HG03095 (cell line): ENCODE results near the gene NOL4L.

Experiments used
- ATAC-seq: cut with Tn5 transposase; IDR thresholded peaks from one replicate; pipeline ENCODE4 v1.9.1; 2021; ENCODE audit warnings: moderate library complexity; ENCODE audit not compliant: unreplicated experiment

The NOL4L gene

GRCh38 chr20:32527447-32528055, 57.6 kb downstream of the NOL4L start:
- no peak for ATAC-seq

- no peak for ATAC-seq
Measured at GRCh38 chr20:32527052-32527446, 58.1 kb downstream of the NOL4L start.

DNA sequence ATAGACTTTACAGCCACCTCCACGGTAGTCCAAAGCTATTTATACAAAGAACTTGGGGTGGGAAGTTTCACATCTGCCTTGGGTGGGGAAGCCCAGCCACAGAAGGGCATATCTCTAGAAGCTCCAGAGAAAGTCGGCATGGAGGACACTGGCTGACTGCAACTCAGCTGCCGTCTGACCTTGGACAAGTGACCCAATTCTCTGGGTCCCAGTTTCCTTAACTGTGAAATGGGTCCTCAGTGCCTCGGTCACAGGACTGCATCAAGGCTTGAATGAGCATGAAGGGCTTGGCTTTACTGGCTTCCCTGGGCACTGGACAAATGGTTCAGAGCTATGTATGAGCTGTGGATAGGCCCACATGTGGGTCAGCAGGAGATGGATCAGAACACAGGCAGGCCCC, 58.6 kb downstream of the NOL4L start:
- ATAC-seq: no peak

DNA sequence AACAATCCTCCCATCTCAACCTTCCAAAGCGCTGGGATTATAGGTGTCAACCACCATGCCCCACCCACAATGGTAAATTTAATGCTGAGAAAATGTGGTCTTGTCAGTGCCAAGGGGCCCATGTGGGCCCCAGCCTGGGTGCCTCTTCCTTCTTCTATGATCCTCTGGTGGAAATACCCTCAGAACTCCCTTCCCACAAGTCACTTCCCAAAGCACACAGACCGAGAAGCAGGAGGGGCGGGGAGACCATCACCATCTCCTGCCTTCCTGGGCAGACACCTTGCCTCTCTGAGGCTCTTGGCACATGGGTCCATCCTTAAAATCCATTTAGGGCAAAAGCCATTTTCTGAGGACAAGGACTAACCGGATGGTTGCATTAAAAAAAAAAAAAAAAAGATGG, 59.0 kb downstream of the NOL4L start:
- no peak for ATAC-seq

DNA sequence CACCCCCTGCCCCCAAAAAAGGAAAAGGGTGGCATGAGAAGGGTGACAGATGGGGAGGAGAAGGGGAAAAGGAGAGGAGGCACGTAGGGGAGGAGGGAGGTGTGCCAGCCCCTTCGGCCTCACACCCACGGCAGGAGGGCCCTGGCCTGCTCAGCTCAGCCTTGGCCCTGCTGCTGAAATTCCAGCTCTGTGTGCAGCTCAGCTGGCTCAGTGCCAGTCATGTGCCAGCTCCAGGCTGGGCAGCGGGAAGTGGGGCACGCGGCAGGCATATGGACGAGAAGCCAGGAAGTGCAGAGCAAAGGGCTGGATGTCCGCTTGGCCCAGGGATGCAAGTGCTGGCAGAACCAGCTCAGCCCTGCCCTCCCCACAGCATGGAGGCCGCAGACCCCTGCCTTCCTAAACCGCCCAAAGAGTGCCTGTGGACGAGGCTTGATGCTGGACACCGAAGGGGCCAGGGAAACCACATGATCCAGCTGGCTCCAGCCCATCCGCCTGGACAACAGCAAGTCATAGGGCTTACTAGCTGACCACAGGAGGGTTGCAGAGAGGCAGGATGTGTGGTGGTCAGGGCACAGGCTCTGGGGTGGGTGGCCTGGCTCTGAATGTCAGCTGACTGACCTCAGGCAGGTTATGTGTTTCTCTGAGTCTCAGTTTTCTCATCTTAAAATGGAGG, 60.2 kb downstream of the NOL4L start:
- no peak for ATAC-seq

GRCh38 chr20:32523613-32524213, 61.4 kb downstream of the NOL4L start:
- no peak for ATAC-seq

DNA sequence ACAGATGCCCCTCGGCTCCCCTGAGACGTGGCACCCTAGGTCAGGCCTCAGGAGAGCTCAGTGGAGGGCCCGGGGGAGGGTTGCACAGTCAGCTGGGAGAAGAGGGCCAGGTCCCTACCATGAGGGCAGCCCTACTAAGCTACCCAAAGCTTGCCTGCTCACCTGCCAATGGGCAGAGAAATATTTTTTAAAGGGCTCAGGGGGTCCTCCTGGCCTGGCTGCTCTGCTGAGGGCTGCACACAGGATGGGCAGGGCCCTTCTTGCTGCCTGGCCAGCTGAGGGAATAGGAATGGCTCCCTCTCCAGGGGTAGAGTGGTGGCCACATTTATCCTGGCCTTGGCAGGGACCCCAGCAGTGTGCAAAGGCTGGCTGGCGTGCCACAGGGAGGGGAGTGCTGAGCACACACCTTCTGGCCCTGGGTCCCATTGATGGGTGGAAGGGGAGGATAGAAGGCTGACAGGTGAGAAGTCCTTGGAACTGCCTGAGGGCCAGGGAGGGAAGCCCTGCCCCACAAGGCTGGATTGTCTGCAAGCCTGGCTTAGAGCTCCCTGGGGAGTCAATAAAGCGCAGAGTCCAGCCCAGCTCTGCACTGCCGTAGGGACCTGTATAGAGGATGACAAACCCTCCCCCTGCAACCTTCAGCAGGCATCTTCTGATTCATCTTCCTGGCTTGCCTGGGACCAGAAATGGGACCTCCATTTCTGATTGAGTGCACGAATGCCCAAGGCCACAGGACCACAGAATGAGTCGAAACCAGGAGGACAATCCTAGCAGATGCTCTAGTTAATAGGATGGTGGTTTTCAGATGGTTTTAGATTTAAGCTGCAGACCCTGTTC, 62.1 kb downstream of the NOL4L start:
- ATAC-seq: no peak

- no peak for ATAC-seq
Measured at GRCh38 chr20:32522526-32522775, 62.7 kb downstream of the NOL4L start.

DNA sequence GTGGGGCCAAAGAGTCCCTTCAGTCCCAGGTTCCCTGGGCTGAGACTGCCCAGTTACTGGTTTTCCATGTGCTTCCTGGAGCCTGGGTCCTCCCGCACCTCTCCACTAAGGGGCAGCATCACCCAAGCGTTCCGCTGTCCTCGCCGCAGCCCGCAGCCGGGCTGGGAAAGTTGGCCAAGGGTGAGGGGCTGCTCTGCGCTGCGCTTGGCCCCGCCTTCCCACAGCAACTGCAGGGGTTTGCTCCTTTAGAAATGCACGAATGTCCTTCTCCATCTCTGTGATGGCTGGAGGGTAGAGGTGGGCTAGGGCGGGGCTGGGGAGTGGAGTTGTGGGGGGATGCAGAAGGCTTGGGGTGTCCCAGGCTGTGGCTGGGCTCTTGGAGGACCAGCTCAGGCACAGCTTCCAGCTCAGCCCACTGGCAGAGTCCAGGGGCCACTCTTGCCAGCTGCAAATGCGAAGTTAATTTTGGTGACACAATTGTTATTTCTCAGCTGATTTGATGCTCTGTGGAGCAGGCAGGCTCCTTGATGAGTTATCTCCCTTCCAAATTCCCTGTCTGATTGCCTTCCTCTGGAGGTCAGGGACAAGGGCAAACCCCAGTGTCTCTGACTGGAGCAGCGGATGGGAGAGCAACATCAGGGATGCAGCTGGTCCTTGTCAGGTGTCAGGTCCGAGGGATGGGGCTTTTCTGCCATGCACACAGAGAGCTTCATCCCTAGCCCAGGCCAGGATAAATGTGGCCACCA, 63.2 kb downstream of the NOL4L start:
- ATAC-seq: no peak

DNA sequence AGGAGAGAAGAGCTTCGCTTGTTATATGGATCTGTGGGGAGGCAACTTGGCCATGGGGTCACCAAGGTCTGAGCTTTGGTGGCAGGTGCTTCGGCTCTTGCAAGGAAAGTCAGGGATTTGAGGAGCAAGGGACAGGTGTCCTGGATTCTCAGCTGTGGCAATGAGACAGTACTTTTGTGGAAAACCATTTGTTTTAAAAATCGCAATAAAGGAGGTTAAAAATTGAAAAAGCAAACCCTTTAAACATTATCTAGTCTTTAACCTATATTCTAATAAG, 64.3 kb downstream of the NOL4L start:
- no peak for ATAC-seq

GRCh38 chr20:32519381-32519730, 65.8 kb downstream of the NOL4L start:
- ATAC-seq: no peak

- ATAC-seq: no peak
Measured at GRCh38 chr20:32518593-32519380, 66.3 kb downstream of the NOL4L start.

- no peak for ATAC-seq
Measured at GRCh38 chr20:32517914-32518592, 67.1 kb downstream of the NOL4L start.

DNA sequence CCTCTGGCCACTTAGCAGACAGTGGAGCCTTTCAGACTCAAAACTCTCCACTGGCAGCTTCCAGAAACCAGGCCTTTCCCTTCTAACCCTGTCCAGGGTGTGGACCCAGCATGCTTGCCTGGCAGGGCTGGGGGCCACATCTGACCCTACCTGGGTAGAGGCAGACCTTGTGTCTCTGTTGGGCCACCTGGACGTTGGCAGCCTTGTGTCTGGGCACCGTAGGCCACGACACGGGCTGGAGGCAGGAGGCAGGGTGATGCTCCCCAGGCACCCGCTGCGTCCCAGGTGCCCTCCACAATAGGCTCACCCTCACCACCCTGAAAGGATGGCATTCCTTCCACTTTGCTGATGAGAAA, 67.6 kb downstream of the NOL4L start:
- no peak for ATAC-seq

GRCh38 chr20:32516583-32517517, 68.3 kb downstream of the NOL4L start:
- ATAC-seq: no peak

DNA sequence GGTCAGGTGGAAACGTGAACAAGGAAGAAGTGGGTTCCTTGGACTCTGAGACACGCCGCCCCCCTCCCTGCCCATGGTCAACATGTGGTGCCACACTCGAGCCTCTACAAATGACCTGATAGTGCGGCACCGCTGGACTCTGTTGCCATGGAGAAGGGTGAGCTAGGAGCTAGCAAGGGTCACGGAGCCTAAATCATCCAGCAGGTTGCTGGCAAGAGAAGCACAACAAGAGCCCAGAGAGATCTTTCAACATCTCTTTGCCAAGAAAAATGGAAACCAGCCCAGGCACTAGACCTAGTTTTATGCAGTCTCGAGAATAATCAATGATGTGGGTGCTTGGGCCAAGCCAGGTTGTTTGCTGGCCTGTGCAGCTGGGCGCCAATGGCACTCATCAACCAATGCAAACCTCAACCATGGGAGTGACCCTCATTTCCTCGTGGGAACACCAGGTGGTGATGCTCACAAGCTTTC, 69.5 kb downstream of the NOL4L start:
- ATAC-seq: no peak

DNA sequence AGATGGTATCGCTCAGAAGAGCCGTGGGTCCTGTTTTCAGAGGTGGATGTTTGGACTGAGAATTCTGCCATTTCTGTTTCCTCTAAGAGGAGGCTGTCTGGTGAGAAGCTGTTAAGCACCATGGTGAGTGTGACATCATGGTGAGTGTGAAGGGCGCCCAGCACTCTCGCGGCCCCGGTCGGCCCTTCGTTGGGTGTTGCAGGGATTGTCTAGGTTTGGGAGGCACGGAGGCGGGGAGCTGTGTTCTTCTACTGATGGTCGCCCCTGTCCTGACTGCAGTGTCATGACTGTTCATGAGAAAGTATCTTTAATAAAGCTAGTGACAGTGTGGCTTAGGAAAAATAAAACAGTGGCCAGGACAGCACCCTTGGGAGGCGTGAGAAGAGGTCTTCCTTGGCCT, 70.4 kb downstream of the NOL4L start:
- no peak for ATAC-seq

DNA sequence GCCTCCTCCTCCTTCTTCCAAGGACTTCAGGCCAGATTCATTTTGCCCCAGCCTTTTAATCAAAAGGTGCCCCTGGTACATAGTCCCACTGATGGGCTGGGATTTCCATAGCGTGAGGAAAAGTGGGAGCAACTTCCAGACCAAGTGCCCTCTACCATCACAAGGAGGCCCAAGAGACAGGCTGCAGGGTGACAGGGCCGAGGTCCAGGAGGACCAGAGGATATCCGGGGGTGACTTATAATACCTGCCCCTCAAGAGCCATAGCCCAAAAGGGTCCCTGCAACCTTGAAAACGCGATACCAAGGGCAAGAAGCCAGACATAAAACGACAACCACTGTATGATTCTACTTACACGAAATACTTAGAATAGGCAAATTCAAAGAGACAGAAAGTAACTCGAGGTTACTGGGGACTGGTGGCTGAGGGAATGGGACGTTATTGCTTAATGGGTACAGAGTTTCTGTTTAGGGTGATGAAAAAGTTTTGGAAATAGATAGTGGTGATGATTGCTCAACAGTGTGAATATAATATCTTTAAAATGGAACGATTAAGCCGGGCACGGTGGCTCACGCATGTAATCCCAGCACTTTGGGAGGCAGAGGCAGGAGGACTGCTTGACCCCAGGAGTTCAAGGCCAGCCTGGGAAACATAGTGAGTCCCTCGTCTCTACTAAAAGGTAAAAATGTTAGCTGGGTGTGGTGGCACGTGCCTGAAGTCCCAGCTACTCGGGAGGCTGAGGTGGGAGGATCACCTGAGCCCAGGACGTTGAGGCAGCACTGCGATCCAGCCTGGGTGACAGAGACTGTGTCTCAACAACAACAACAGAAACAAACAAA, 71.9 kb downstream of the NOL4L start:
- no peak for ATAC-seq
